DOHH2 (cell line): ENCODE data around the gene KLK15.

Source experiments
- CTCF ChIP-seq: fragments of 200-600 bp; sonication (generic); IDR thresholded peaks from one replicate; pipeline ENCODE4 v1.5.1; 2014; ENCODE audit warnings: antibody characterized with exemption, mild to moderate bottlenecking, low read depth, low read length; ENCODE audit not compliant: poor library complexity, severe bottlenecking
- EZH2phosphoT487 ChIP-seq: fragments of 200-600 bp; sonication (generic); IDR thresholded peaks from 2 replicates; pipeline ENCODE4 v1.6.1; 2017; ENCODE audit warnings: borderline replicate concordance, mild to moderate bottlenecking, antibody characterized with exemption, low read length, moderate library complexity, mixed read lengths

DNA sequence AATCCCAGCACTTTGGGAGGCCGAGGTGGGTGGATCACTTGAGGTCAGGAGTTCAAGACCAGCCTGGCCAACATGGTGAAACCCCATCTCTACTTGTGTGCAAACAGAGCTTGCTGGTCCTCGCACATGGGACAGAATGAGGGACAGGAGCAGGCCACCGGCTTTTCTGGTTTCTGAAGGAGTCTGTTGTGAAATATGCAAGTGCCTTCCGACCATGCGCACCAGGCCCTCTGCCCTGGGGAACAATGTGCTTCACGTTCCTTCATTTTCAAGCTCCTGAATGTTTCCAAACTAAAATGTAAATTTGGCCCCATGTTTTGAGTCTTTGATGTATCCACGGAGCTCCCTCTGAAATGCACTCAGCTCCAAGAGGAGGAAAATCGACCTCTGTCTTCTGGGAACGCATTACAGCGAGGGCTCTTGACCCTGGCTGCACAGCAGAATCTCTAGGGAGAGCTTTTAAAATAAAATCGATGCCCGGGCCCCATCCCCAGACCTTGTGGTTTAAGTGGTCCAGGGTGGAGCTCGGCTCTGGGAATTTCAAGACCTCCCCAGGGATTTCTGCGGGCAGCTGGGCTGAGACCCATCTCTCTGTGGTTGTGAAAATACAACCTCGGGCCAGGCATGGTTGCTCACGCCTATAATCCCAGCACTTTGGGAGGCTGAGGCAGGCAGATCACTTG is 52.5 kb downstream of the KLK15 start:
- no peak for TF ChIP-seq CTCF
- TF ChIP-seq EZH2phosphoT487, result no peak
